K562 (cell line): Measurements from ENCODE around the gene KRTAP5-11.

Experiments
- EGR1 ChIP-seq: fragments of 450-650 bp; conservative IDR thresholded peaks from 2 replicates; pipeline ENCODE4 v1.6.1; 2017; ENCODE audit warnings: mild to moderate bottlenecking
- EP300 ChIP-seq: IDR thresholded peaks from 2 replicates; pipeline ENCODE4 v1.6.1; 2012; ENCODE audit warnings: low read length, improper control_type of control experiment
- ESRRA ChIP-seq: fragments of 450-650 bp; IDR thresholded peaks from 2 replicates; pipeline ENCODE4 v1.6.1; 2014; ENCODE audit warnings: low read depth, mild to moderate bottlenecking, moderate library complexity, borderline replicate concordance
- FOXA1 ChIP-seq: fragments of 450-650 bp; IDR thresholded peaks from 2 replicates; pipeline ENCODE4 v1.6.1; 2016; ENCODE audit warnings: mild to moderate bottlenecking, borderline replicate concordance
- HIVEP1 ChIP-seq: fragments of 250-450 bp; sonication (Bioruptor Pico); IDR thresholded peaks from 2 replicates; pipeline ENCODE4 v1.4.0; 2020; ENCODE audit warnings: mild to moderate bottlenecking
- HNRNPH1 ChIP-seq: fragments of 200-400 bp; formaldehyde crosslinking; optimal IDR thresholded peaks from 2 replicates; pipeline ENCODE3; 2017; ENCODE audit warnings: low read depth, mild to moderate bottlenecking, low read length, moderate library complexity
- POLR2A ChIP-seq: fragments of 450-650 bp; conservative IDR thresholded peaks from 2 replicates; pipeline ENCODE4 v1.6.1; 2016
- RBFOX2 ChIP-seq: fragments of 200-400 bp; formaldehyde crosslinking; IDR thresholded peaks from 2 replicates; pipeline ENCODE4 v1.6.1; 2017; ENCODE audit warnings: low read depth, mild to moderate bottlenecking, low read length, moderate library complexity
- ZNF133 ChIP-seq: fragments of 250-450 bp; sonication (Bioruptor Pico); IDR thresholded peaks from 2 replicates; pipeline ENCODE4 v1.4.0; 2020; ENCODE audit warnings: mild to moderate bottlenecking
- ZNF830 ChIP-seq: fragments of 250-450 bp; sonication (Bioruptor Pico); IDR thresholded peaks from 2 replicates; pipeline ENCODE4 v1.5.0; 2021; ENCODE audit warnings: mild to moderate bottlenecking
- TF ChIP-seq, protein P1 (sequence below): sonication (generic); formaldehyde crosslinking; IDR thresholded peaks from 2 replicates; pipeline ENCODE4 v1.8.1; 2023; ENCODE audit warnings: mild to moderate bottlenecking, missing genetic modification reagents
- TF ChIP-seq, protein P2 (sequence below), 3 experiments: IDR thresholded peaks in 2 of 3; conservative IDR thresholded peaks in 1 of 3; 2 replicates each; pipeline ENCODE4 v1.5.1; 2011 to 2012; ENCODE audit warnings: low read length in 3 of 3, mild to moderate bottlenecking in 3 of 3, control low read depth in 2 of 3, improper control_type of control experiment in 1 of 3, inconsistent platforms in 1 of 3, low read depth in 1 of 3, mixed read lengths in 1 of 3, moderate library complexity in 1 of 3; ENCODE audit not compliant: insufficient read depth in 2 of 3

DNA sequence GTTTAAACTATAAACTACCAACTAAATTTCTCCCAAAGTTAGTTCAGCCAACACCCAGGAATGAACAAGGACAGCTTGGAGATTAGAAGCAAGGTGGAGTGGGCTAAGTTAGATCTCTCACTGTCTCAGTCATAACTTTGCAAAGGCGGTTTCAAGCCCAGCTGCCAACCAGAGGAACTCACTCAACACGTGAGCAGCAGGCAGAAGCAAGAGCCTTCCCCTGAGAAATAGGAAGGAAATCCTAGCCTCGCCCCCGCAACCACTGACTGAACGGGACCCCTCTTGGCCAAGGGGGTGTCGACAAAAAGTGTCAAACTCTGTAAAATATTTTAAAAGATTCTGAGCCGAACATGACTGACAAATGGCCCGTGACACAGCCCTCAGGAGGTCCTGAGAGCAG, 38.8 kb downstream of the KRTAP5-11 start:
- no peak for TF ChIP-seq ESRRA
- TF ChIP-seq FOXA1: no peak
- no peak for TF ChIP-seq ZNF830
- no peak for TF ChIP-seq EGR1
- TF ChIP-seq HIVEP1: no peak
- TF ChIP-seq ZNF133 (CRISPR knock-in tag): no peak
- no peak for TF ChIP-seq RBFOX2
- TF ChIP-seq POLR2A: no peak
- TF ChIP-seq, protein P1, sequence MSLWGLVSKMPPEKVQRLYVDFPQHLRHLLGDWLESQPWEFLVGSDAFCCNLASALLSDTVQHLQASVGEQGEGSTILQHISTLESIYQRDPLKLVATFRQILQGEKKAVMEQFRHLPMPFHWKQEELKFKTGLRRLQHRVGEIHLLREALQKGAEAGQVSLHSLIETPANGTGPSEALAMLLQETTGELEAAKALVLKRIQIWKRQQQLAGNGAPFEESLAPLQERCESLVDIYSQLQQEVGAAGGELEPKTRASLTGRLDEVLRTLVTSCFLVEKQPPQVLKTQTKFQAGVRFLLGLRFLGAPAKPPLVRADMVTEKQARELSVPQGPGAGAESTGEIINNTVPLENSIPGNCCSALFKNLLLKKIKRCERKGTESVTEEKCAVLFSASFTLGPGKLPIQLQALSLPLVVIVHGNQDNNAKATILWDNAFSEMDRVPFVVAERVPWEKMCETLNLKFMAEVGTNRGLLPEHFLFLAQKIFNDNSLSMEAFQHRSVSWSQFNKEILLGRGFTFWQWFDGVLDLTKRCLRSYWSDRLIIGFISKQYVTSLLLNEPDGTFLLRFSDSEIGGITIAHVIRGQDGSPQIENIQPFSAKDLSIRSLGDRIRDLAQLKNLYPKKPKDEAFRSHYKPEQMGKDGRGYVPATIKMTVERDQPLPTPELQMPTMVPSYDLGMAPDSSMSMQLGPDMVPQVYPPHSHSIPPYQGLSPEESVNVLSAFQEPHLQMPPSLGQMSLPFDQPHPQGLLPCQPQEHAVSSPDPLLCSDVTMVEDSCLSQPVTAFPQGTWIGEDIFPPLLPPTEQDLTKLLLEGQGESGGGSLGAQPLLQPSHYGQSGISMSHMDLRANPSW (CRISPR knock-in tag): no peak
- TF ChIP-seq EP300: no peak
- no peak for TF ChIP-seq HNRNPH1
- TF ChIP-seq, protein P2, sequence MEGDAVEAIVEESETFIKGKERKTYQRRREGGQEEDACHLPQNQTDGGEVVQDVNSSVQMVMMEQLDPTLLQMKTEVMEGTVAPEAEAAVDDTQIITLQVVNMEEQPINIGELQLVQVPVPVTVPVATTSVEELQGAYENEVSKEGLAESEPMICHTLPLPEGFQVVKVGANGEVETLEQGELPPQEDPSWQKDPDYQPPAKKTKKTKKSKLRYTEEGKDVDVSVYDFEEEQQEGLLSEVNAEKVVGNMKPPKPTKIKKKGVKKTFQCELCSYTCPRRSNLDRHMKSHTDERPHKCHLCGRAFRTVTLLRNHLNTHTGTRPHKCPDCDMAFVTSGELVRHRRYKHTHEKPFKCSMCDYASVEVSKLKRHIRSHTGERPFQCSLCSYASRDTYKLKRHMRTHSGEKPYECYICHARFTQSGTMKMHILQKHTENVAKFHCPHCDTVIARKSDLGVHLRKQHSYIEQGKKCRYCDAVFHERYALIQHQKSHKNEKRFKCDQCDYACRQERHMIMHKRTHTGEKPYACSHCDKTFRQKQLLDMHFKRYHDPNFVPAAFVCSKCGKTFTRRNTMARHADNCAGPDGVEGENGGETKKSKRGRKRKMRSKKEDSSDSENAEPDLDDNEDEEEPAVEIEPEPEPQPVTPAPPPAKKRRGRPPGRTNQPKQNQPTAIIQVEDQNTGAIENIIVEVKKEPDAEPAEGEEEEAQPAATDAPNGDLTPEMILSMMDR (IDR thresholded peaks at IDR 0.05 in 2 of 3, conservative IDR thresholded peaks at IDR 0.05 in 1 of 3; ENCODE audit: insufficient read depth in 2 of 3, low read depth in 1 of 3, low read length in 3 of 3): no peak
